Inflammatory macrophage (primary cell): Measurements from ENCODE around the gene GAL3ST2.
A peak's percentile ranks its signal among the peaks of the same experiment; 100 is the strongest.
"Not testable (repeated sequence)": the region's sequence is repeated elsewhere in the genome, so short reads cannot be mapped to it uniquely, and the experiment has no call there.

Experiments used
- DNase-seq, 2 donors: peaks; one replicate each; pipeline ENCODE4 v3.0.0-alpha.2; 2020 to 2022

The GAL3ST2 gene

GRCh38 chr2:241809383-241810306, 33.0 kb downstream of the GAL3ST2 start:
- no peak for DNase-seq

- no peak for DNase-seq
Measured at GRCh38 chr2:241810307-241811200, 33.9 kb downstream of the GAL3ST2 start.

GRCh38 chr2:241811201-241811951, 34.8 kb downstream of the GAL3ST2 start:
- no peak for DNase-seq

GRCh38 chr2:241811952-241812729, 35.5 kb downstream of the GAL3ST2 start:
- no peak for DNase-seq

- DNase-seq, result no peak
Measured at GRCh38 chr2:241812730-241813643, 36.4 kb downstream of the GAL3ST2 start.

GRCh38 chr2:241813644-241814392, 37.2 kb downstream of the GAL3ST2 start:
- DNase-seq, result peak in 1 of 2 donors; percentile 29

- no peak for DNase-seq
Measured at GRCh38 chr2:241814393-241814642, 37.7 kb downstream of the GAL3ST2 start.

GRCh38 chr2:241814643-241815476, 38.2 kb downstream of the GAL3ST2 start:
- no peak for DNase-seq

- no peak for DNase-seq
Measured at GRCh38 chr2:241815477-241816430, 39.1 kb downstream of the GAL3ST2 start.

- no peak for DNase-seq
Measured at GRCh38 chr2:241816431-241817121, 40.0 kb downstream of the GAL3ST2 start.

GRCh38 chr2:241817126-241817820, 40.7 kb downstream of the GAL3ST2 start:
- peak; percentile 10 to 39 for DNase-seq

GRCh38 chr2:241817821-241818215, 41.2 kb downstream of the GAL3ST2 start:
- DNase-seq, result not testable (repeated sequence)

GRCh38 chr2:241818229-241818942, 41.8 kb downstream of the GAL3ST2 start:
- no peak for DNase-seq

GRCh38 chr2:241818943-241819270, 42.3 kb downstream of the GAL3ST2 start:
- peak in 1 of 2 donors; percentile 22 for DNase-seq

- not testable (repeated sequence) for DNase-seq
Measured at GRCh38 chr2:241819947-241820624, 43.5 kb downstream of the GAL3ST2 start.
